ENCODE results near the gene ZNF665. TPM values are rescaled to one million over a fixed set of nuclear protein-coding genes. Genes with fewer than 3 reads are reported as not detected.
"Not testable (repeated sequence)": the region's sequence is repeated elsewhere in the genome, so short reads cannot be mapped to it uniquely, and the experiment has no call there.

ZNF665 gene
- total RNA-seq, 2 experiments from 2014 or later = 9.8 to 12.2 TPM

GRCh38 chr19:53193535-53194222 is 521 bp upstream of the ZNF665 start:
- POLR2A ChIA-PET = no interaction called here
- Histone ChIP-seq H3K4me2 (ENCODE audit: low read length) (peak overlapping the region; percentile 63), H4K20me1 (ENCODE audit: insufficient read depth, low read length) (no peaks in the 10 kb centered on the region), H3K79me2 (ENCODE audit: insufficient read depth, low read depth, low read length) (peaks cover 8% of the 10 kb centered on the region; the same call in 1 of the 2 replicates), H3K27ac (ENCODE audit: low read depth, low read length, poor library complexity, severe bottlenecking) (no peak overlapping the region), H3K9me2 (ENCODE audit: insufficient read depth, low read length) (no peaks in the 10 kb centered on the region), H3K36me3 (ENCODE audit: insufficient read depth, low read length) (peaks cover 27% of the 10 kb centered on the region), H3K4me3 (ENCODE audit: low read depth, low read length, poor library complexity, severe bottlenecking) (peak overlapping the region; percentile 99), H3K9me3 (ENCODE audit: low read length) (no peaks in the 10 kb centered on the region), H3K4me1 (ENCODE audit: insufficient read depth, low read length, poor library complexity, severe bottlenecking) (peaks cover 35% of the 10 kb centered on the region), H2AFZ (ENCODE audit: low read length) (peak overlapping the region; percentile 78)
- CTCF ChIA-PET (ENCODE audit: unreplicated experiment) = no interaction called here
- intact Hi-C loops (cut with micrococcal nuclease; ENCODE audit: unreplicated experiment) = loop anchor here (10.0 kb wide), 2 partner anchors 141 to 201 kb away; partner anchors contain the start of genes ZNF765 and ZNF845
- TF ChIP-seq CTCF (conservative IDR thresholded peaks at IDR 0.05; ENCODE audit: low read length) = no peak
- TF ChIP-seq EZH2phosphoT487 (IDR thresholded peaks at IDR 0.05; ENCODE audit: borderline replicate concordance, low read depth, low read length) = no peak
- no TSS peak for BruUV-seq (replicated peaks)
- no peak for DNase-seq (ENCODE audit: low spot score)

DNA sequence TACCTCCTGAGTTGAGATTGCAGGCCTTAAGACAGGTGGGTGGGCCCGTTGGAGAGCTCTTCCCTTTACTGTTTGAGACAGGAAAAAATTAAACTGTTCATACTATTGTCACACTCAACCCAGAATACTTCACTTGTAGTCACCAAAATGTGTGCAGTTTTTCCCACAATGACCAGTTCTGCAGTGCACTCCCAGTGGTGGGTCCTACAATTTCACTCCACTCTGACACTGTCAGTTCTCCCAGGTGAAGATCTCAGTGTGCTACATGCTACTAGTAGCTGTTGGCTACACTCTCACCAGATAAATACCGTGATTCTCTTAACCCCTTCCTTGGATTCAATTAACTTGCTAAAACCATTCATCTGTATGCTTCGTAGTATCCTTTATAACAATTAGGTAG is 2.9 kb downstream of the ZNF665 start:
- Histone ChIP-seq H3K4me2 (ENCODE audit: low read length) (no peak overlapping the region), H3K4me3 (ENCODE audit: low read depth, low read length, poor library complexity, severe bottlenecking) (no peak overlapping the region), H3K9me3 (ENCODE audit: low read length) (no peaks in the 10 kb centered on the region), H3K79me2 (ENCODE audit: insufficient read depth, low read depth, low read length) (peaks cover 4% of the 10 kb centered on the region; the same call in 1 of the 2 replicates), H4K20me1 (ENCODE audit: insufficient read depth, low read length) (no peaks in the 10 kb centered on the region), H3K36me3 (ENCODE audit: insufficient read depth, low read length) (peaks cover 19% of the 10 kb centered on the region), H3K9me2 (ENCODE audit: insufficient read depth, low read length) (no peaks in the 10 kb centered on the region), H3K27ac (ENCODE audit: low read depth, low read length, poor library complexity, severe bottlenecking) (no peak overlapping the region), H3K4me1 (ENCODE audit: insufficient read depth, low read length, poor library complexity, severe bottlenecking) (peaks cover 14% of the 10 kb centered on the region), H2AFZ (ENCODE audit: low read length) (no peak overlapping the region)
- ChIA-PET POLR2A (no interaction called here), CTCF (ENCODE audit: unreplicated experiment) (no interaction called here)
- intact Hi-C loops (cut with micrococcal nuclease; ENCODE audit: unreplicated experiment) = loop anchor here (10.0 kb wide), 2 partner anchors 145 to 205 kb away; partner anchors contain the start of genes ZNF765 and ZNF845
- no peak for DNase-seq (ENCODE audit: low spot score)
- no TSS peak for BruUV-seq (replicated peaks)
- no peak for TF ChIP-seq EZH2phosphoT487 (IDR thresholded peaks at IDR 0.05; ENCODE audit: borderline replicate concordance, low read depth, low read length)
- TF ChIP-seq CTCF (conservative IDR thresholded peaks at IDR 0.05; ENCODE audit: low read length) = no peak

GRCh38 chr19:53189691-53190198 is 3.4 kb downstream of the ZNF665 start:
- BruUV-seq (replicated peaks); H3K9me2 ChIP-seq (ENCODE audit: insufficient read depth, low read length); DNase-seq (ENCODE audit: low spot score); POLR2A ChIA-PET; H3K27ac ChIP-seq (ENCODE audit: low read depth, low read length, poor library complexity, severe bottlenecking); H2AFZ ChIP-seq (ENCODE audit: low read length); H3K79me2 ChIP-seq (ENCODE audit: insufficient read depth, low read depth, low read length); H4K20me1 ChIP-seq (ENCODE audit: insufficient read depth, low read length); H3K4me3 ChIP-seq (ENCODE audit: low read depth, low read length, poor library complexity, severe bottlenecking); CTCF ChIA-PET (ENCODE audit: unreplicated experiment); H3K9me3 ChIP-seq (ENCODE audit: low read length); H3K4me2 ChIP-seq (ENCODE audit: low read length): not testable (repeated sequence)
- intact Hi-C loops (cut with micrococcal nuclease; ENCODE audit: unreplicated experiment) = loop anchor here (10.0 kb wide), 2 partner anchors 145 to 205 kb away; partner anchors contain the start of genes ZNF765 and ZNF845
- H3K36me3 ChIP-seq (ENCODE audit: insufficient read depth, low read length) = peaks cover 19% of the 10 kb centered on the region
- peaks cover 14% of the 10 kb centered on the region for H3K4me1 ChIP-seq (ENCODE audit: insufficient read depth, low read length, poor library complexity, severe bottlenecking)
